Measurements from ENCODE around the gene DNAJB14. TPM values are rescaled to one million over a fixed set of nuclear protein-coding genes. Genes with fewer than 3 reads are reported as not detected.

Gene DNAJB14
- total and polyA plus RNA-seq, 2 experiments from 2014 or later: 24.9 to 27.3 TPM

DNA sequence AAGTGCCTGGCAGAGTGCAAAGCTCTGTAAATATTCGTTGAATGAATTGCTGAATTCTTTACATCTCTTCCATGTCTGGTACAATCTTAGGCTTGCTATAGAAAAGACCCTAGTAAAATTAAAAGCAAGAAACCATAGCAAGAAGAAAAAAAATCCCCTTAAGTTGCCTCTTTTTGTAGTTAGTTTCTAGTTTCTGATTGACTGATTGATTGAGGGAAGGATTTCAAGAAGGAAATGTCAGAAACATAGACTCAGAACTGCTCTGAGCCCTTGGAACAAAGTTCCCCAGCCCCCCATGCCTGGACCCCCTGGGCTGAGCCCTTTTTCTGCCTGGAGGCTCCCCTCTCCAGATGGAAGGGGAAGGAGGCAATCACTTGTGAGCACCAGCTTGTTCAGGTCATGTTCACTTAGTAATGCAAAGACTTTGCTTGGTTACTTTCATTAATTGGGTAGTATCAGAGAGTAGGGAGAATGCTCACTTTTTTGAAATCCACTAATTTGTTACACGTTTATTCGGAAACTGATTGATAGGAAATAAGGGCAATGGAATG, 94.1 kb downstream of the DNAJB14 start (continued):
- TF ChIP-seq NANOG (IDR thresholded peaks at IDR 0.05; ENCODE audit: borderline replicate concordance): no peak
- no peak for TF ChIP-seq STAT1 (IDR thresholded peaks at IDR 0.05; ENCODE audit: unreplicated experiment)
- no peak for TF ChIP-seq ZNF331 (CRISPR knock-in tag; IDR thresholded peaks at IDR 0.05; ENCODE audit: low read depth)
- no peak for TF ChIP-seq REST (IDR thresholded peaks at IDR 0.05; ENCODE audit: unreplicated experiment)
- TF ChIP-seq EZH2phosphoT487 (IDR thresholded peaks at IDR 0.05; ENCODE audit: unreplicated experiment): no peak
- no peak for TF ChIP-seq ZNF114 (CRISPR knock-in tag; IDR thresholded peaks at IDR 0.05)
- no peak for TF ChIP-seq ETS1 (IDR thresholded peaks at IDR 0.05)
- no peak for TF ChIP-seq POLR2AphosphoS5 (IDR thresholded peaks at IDR 0.05; ENCODE audit: low read depth)
- TF ChIP-seq, protein P1, sequence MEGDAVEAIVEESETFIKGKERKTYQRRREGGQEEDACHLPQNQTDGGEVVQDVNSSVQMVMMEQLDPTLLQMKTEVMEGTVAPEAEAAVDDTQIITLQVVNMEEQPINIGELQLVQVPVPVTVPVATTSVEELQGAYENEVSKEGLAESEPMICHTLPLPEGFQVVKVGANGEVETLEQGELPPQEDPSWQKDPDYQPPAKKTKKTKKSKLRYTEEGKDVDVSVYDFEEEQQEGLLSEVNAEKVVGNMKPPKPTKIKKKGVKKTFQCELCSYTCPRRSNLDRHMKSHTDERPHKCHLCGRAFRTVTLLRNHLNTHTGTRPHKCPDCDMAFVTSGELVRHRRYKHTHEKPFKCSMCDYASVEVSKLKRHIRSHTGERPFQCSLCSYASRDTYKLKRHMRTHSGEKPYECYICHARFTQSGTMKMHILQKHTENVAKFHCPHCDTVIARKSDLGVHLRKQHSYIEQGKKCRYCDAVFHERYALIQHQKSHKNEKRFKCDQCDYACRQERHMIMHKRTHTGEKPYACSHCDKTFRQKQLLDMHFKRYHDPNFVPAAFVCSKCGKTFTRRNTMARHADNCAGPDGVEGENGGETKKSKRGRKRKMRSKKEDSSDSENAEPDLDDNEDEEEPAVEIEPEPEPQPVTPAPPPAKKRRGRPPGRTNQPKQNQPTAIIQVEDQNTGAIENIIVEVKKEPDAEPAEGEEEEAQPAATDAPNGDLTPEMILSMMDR (conservative IDR thresholded peaks at IDR 0.05; ENCODE audit: low read depth in 2 of 2): no peak

GRCh38 chr4:99848591-99849001, 97.8 kb downstream of the DNAJB14 start:
- Histone ChIP-seq H2AFZ (no peak overlapping the region), H3K79me2 (replicated peaks; ENCODE audit: insufficient read depth) (no peaks in the 10 kb centered on the region), H3F3A (replicated peaks; ENCODE audit: low read depth) (no peaks in the 10 kb centered on the region), H3K36me3 (ENCODE audit: insufficient read depth) (no peaks in the 10 kb centered on the region), H3K27me3 (ENCODE audit: insufficient read depth) (no peaks in the 10 kb centered on the region), H3K4me3 (no peak overlapping the region), H3K4me2 (no peak overlapping the region), H3K27ac (ENCODE audit: low read depth) (no peak overlapping the region), H4K20me1 (replicated peaks; ENCODE audit: insufficient read depth) (no peaks in the 10 kb centered on the region), H3K9me2 (ENCODE audit: insufficient read depth) (no peaks in the 10 kb centered on the region), H3K4me1 (ENCODE audit: insufficient read depth) (no peaks in the 10 kb centered on the region)
- no peaks in the 10 kb centered on the region for H3K4me1 Mint-ChIP-seq
- ATAC-seq: no peak
- H3K27me3 Mint-ChIP-seq (ENCODE audit: insufficient read depth, low read depth, poor library complexity): no peaks in the 10 kb centered on the region
- no peak overlapping the region for H3K4me3 Mint-ChIP-seq
- no peak overlapping the region for H3K27ac Mint-ChIP-seq
- DNase-seq (ENCODE audit: low spot score): no peak
- H3K9me3 Mint-ChIP-seq: no peaks in the 10 kb centered on the region
- no peaks in the 10 kb centered on the region for H3K36me3 Mint-ChIP-seq (ENCODE audit: low read depth)
- TF ChIP-seq CREB1 (CRISPR knock-in tag; IDR thresholded peaks at IDR 0.05; ENCODE audit: low read depth) (no peak), POLR2AphosphoS5 (IDR thresholded peaks at IDR 0.05; ENCODE audit: low read depth) (no peak), JUNB (IDR thresholded peaks at IDR 0.05; ENCODE audit: unreplicated experiment) (no peak), NANOG (IDR thresholded peaks at IDR 0.05; ENCODE audit: borderline replicate concordance) (no peak), EZH2 (IDR thresholded peaks at IDR 0.05; ENCODE audit: low read depth, unreplicated experiment) (no peak)
